Right lobe of liver (tissue), 6 donors: ENCODE data around the gene CA5A. TPM values are rescaled to one million over a fixed set of nuclear protein-coding genes. Genes with fewer than 3 reads are reported as not detected.

Source experiments
- ATAC-seq, 4 donors: fragments of 200-7000 bp; cut with Tn5 transposase; one replicate each; pipeline ENCODE4 v1.9.1; 2020; ENCODE audit warnings: mild to moderate bottlenecking in 4 of 4, moderate library complexity in 4 of 4
- DNase-seq, 3 donors: peaks; one replicate each; pipeline ENCODE4 v3.0.0-alpha.2; 2020
- H3K27ac ChIP-seq, 3 donors: fragments of 200-600 bp; one replicate each; pipeline ENCODE4 v1.8.0; 2022
- H3K27me3 ChIP-seq, 2 donors: fragments of 200-600 bp; one replicate each; pipeline ENCODE4 v1.8.0; 2022
- H3K36me3 ChIP-seq, 4 donors: fragments of 200-600 bp; sonication (generic) in 1 of 4; one replicate each; pipeline versions ENCODE4 v1.5.1 to v1.8.0; 2017 to 2022; ENCODE audit warnings: control low read depth in 1 of 4
- H3K4me1 ChIP-seq, 4 donors: fragments of 200-600 bp; sonication (generic) in 1 of 4; one replicate each; pipeline versions ENCODE4 v1.5.1 to v1.8.0; 2017 to 2022; ENCODE audit warnings: control low read depth in 1 of 4
- H3K4me3 ChIP-seq, 3 donors: fragments of 200-600 bp; one replicate each; pipeline ENCODE4 v1.8.0; 2022
- H3K9me3 ChIP-seq, 4 donors: fragments of 200-600 bp; sonication (generic) in 1 of 4; one replicate each; pipeline versions ENCODE4 v1.5.1 to v1.8.0; 2017 to 2022; ENCODE audit warnings: control low read depth in 1 of 4
- POLR2A ChIP-seq: fragments of 450-650 bp; IDR thresholded peaks from one replicate; pipeline ENCODE4 v1.6.1; 2017; ENCODE audit warnings: antibody characterized with exemption, mild to moderate bottlenecking
- WGBS: methylation state at CpG from one replicate; pipeline ENCODE4 v1.1.6; 2018; ENCODE audit warnings: low coverage, low lambda C conversion rate; ENCODE audit not compliant: insufficient coverage; ENCODE audit errors: missing lambda C conversion rate; 5-methylcytosine and 5-hydroxymethylcytosine counted together
- intact Hi-C, 2 donors: fragments of 100-400 bp; cut with DNase I; formaldehyde crosslinking; loops; one replicate each; pipeline versions ENCODE4 v1.11.2 to v1.14.1; 2022
- total RNA-seq, 6 experiments: library from RNA; depleted of rRNA in 2 of 6; stranded (reverse); fragments of >200 nt in 2 of 6; fragmentation: NEBNext Ultra II Directional in 3 of 6; extraction: Animal tissue kit (Norgen Biotek cat#: 25700) in 3 of 6; gene quantifications; one replicate each; pipeline versions ENCODE4 v1.1.0 to v1.2.4, GENCODE V29; 2016 to 2023
- TF ChIP-seq, protein P1 (sequence below), 4 donors: fragments of 200-600 bp in 3 of 4; fragments of 450-650 bp in 1 of 4; IDR thresholded peaks; one replicate each; pipeline versions ENCODE4 v1.5.1 to v1.8.0; 2016 to 2022; ENCODE audit warnings: antibody characterized with exemption in 4 of 4, mild to moderate bottlenecking in 2 of 4
- donor health status: DM: no; HTN: yes; CAD: no.
- donor health status: DM: no; HTN: no; CAD: no.
- donor health status: DM: no; HTN: no; CAD: no.
- donor health status: DM: no; HTN: yes; CAD: no.
- donor health status: DM: no; HTN: yes; CAD: no.

CA5A gene
- total RNA-seq, 6 experiments from 2014 or later: 26.5 to 59.6 (median 30.2) TPM

DNA sequence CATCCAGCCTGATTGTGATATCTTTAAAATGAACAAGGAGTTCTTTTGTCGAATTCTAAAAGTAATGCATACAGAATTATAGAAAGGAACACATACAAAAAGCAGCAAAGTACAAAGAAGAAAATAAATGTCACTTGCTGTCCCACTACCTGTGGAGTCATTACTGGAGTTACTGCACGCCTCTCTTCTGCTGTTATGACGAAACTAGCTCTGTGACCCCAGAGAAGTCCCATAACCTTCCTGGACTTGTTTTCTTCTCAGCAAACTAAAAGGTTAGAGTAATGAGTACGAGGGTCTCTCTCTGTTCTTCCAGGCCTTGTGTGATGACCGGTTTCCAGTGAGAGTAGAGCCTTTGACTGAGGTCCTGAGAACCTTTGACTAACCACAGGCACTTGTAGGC is 41.8 kb upstream of the CA5A start:
- peaks cover 0 to 26% (median 8%) of the 10 kb centered on the region in 4 donors for H3K4me1 ChIP-seq
- intact Hi-C loops: no loop called here
- H3K27ac ChIP-seq: no peak overlapping the region
- WGBS: 80% methylated on average over 4 of the region's 5 CpGs
- DNase-seq (no peak), ATAC-seq (no peak)
- peaks cover 0 to 4% (median under 1%) of the 10 kb centered on the region in 4 donors for H3K36me3 ChIP-seq
- H3K9me3 ChIP-seq: no peaks in the 10 kb centered on the region
- no peaks in the 10 kb centered on the region for H3K27me3 ChIP-seq
- no peak overlapping the region for H3K4me3 ChIP-seq
- no peak for TF ChIP-seq POLR2A
- TF ChIP-seq, protein P1, sequence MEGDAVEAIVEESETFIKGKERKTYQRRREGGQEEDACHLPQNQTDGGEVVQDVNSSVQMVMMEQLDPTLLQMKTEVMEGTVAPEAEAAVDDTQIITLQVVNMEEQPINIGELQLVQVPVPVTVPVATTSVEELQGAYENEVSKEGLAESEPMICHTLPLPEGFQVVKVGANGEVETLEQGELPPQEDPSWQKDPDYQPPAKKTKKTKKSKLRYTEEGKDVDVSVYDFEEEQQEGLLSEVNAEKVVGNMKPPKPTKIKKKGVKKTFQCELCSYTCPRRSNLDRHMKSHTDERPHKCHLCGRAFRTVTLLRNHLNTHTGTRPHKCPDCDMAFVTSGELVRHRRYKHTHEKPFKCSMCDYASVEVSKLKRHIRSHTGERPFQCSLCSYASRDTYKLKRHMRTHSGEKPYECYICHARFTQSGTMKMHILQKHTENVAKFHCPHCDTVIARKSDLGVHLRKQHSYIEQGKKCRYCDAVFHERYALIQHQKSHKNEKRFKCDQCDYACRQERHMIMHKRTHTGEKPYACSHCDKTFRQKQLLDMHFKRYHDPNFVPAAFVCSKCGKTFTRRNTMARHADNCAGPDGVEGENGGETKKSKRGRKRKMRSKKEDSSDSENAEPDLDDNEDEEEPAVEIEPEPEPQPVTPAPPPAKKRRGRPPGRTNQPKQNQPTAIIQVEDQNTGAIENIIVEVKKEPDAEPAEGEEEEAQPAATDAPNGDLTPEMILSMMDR (IDR thresholded peaks at IDR 0.05): no peak

DNA sequence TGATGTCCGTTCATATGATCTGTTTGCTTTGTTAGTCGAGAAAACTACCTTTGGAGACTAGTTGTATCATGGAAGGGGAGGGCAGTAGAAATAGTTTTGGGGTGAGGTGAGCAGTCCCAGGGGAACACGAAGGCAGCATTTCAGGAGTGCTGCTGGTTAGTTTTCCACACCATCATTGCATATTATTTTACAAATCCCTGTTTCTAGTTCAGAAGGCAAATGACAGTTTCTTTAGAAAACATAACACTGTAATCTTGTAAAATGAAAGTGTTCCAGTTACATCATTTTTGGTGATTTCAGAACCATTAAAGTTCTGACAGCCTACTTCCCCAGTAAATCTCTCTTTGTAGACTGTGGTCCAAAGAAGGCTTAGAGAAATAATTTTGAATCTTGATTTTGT is 40.3 kb upstream of the CA5A start:
- Histone ChIP-seq H3K9me3 (no peaks in the 10 kb centered on the region), H3K27ac (no peak overlapping the region), H3K4me3 (no peak overlapping the region), H3K36me3 (peaks cover 0 to 4% (median 0%) of the 10 kb centered on the region in 4 donors), H3K4me1 (peaks cover 0 to 18% (median 4%) of the 10 kb centered on the region in 4 donors), H3K27me3 (no peaks in the 10 kb centered on the region)
- 87% methylated on average over 3 of the region's 3 CpGs for WGBS
- ATAC-seq (no peak), DNase-seq (no peak)
- intact Hi-C loops: no loop called here
- no peak for TF ChIP-seq POLR2A
- TF ChIP-seq, protein P1 (IDR thresholded peaks at IDR 0.05): no peak

DNA sequence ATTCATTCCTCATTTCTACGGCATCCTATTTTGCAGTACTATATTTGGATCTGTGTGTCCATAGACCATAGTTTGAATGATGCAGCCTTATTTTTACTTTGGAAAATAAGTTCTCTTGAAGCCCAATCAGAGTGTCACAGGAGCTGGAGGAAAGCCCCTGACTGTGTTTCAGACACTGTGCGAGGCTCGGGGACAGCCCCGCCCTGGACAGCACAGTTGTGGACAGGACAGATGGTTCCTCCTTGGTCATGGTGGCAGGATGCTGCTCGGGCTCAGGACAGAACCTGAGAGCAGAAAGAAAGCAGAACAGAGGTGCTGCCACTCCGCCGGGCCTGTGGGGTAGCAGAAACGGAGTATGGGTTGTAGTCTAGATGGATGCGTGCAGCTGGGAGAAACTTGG is 37.8 kb upstream of the CA5A start:
- no peak overlapping the region for H3K27ac ChIP-seq
- ATAC-seq (no peak), DNase-seq (no peak)
- no peak overlapping the region for H3K4me3 ChIP-seq
- peaks cover 0 to 7% (median 0%) of the 10 kb centered on the region in 4 donors for H3K4me1 ChIP-seq
- H3K9me3 ChIP-seq: no peaks in the 10 kb centered on the region
- intact Hi-C loops: no loop called here
- no peaks in the 10 kb centered on the region for H3K27me3 ChIP-seq
- no peak for TF ChIP-seq POLR2A
- TF ChIP-seq, protein P1 (IDR thresholded peaks at IDR 0.05): no peak
- WGBS: 92% methylated on average over 5 of the region's 9 CpGs
- no peaks in the 10 kb centered on the region for H3K36me3 ChIP-seq

DNA sequence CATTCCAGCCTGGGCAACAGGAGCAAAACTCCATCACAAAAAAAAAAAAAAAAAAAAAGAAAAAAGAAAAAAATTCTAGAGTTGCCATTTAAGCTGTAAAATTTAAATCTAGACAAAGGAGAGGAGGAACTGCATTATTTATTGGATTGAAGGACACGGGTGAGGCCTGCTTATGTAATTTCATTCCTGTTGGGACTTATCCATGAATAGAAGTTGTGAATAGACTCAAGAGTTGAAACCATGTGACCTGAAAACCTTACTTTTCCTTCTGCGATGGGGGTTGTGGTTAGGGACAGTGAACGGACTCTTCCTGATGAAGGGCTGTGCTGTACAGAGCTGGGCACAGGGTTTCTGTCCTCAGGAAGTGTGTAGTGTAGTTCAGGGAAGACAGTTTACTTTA is 37.4 kb upstream of the CA5A start:
- intact Hi-C loops: no loop called here
- H3K36me3 ChIP-seq: no peaks in the 10 kb centered on the region
- ATAC-seq (no peak), DNase-seq (no peak)
- TF ChIP-seq, protein P1 (IDR thresholded peaks at IDR 0.05): no peak
- no peak for TF ChIP-seq POLR2A
- H3K9me3 ChIP-seq: no peaks in the 10 kb centered on the region
- 54% methylated on average over 3 of the region's 3 CpGs for WGBS
- H3K27me3 ChIP-seq: no peaks in the 10 kb centered on the region
- no peak overlapping the region for H3K27ac ChIP-seq
- H3K4me3 ChIP-seq: no peak overlapping the region
- peaks cover 0 to 2% (median 0%) of the 10 kb centered on the region in 4 donors for H3K4me1 ChIP-seq

DNA sequence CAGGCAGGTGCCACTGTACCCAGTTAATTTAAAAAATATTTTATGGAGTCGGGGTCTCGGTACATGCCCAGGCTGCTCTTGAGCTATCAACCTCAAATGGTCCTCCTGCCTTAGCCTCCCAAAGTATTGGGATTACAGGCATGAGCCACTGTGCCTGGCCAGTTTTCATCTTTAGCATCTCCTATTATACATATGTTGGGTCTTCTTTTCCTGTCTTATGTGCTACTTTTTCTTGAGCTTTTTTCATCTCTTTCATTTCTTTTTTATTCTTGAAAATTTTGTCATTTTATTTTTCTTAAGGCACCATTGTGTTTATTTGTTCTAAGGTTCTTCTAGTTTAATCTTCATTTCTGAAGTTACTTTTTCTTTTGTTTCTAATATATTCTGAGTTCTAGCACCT is 35.6 kb upstream of the CA5A start:
- Histone ChIP-seq H3K4me1 (peaks cover 0 to 3% (median 1%) of the 10 kb centered on the region in 4 donors), H3K27ac (no peak overlapping the region), H3K27me3 (no peaks in the 10 kb centered on the region), H3K4me3 (no peak overlapping the region), H3K9me3 (no peaks in the 10 kb centered on the region), H3K36me3 (no peaks in the 10 kb centered on the region)
- intact Hi-C loops: no loop called here
- DNase-seq: no peak
- 100% methylated on average over 2 of the region's 2 CpGs for WGBS
- no peak for TF ChIP-seq POLR2A
- ATAC-seq: no peak
